ENCODE results near the gene C3orf18. TPM values are rescaled to one million over a fixed set of nuclear protein-coding genes. Genes with fewer than 3 reads are reported as not detected.
"Not testable (repeated sequence)": the region's sequence is repeated elsewhere in the genome, so short reads cannot be mapped to it uniquely, and the experiment has no call there.

C3orf18 gene
- polyA plus RNA-seq, 3 donors: 5.5 to 8.2 (median 6.9) TPM

DNA sequence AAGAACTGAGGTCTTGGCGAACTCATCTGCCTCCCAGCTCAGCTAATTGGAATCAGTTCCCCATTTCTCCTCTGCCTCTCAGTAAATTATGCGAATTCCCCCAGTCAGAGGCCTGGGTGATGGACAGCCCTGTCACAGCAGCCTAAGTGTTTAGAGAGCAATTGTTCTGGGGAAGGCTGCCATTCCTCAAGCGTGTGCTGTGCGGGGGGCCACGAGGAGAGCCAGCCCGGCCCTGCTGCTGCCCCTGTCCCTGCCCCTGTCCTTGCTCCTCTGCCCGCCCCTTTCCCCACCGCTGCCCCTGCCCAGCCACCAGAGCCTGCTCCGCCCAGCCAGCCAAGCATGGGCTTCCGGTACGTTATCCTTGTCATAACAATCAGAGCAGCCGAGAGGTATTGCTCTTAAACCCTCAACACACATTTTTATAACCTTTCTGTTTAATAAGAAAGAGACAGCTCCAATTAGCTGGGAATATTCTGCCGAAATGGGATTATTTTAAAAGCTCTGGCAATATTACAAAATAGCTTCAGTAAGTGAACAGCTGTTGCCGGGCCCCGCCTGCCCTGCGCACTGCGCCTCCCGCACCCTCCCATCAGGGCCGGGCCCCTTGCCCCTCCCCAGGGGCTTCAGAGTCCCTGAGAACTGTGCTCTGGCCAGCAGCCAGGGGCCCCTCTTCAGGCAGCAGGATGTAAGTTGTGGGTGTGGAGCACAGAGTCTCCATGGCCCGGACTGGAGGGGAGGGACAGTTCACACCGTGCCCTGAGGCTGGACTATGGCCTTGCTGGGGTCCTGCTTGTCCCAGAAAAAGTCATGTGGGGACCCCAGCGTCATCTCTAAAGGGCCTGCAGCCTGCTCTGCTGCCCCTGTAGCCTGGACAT, 51.7 kb downstream of the C3orf18 start:
- WGBS, 3 donors: 10 to 50% (median 10%) methylated on average over 22 of the region's 22 CpGs
- no peak overlapping the region for H3K27ac ChIP-seq (ENCODE audit: low read depth, low read length)

DNA sequence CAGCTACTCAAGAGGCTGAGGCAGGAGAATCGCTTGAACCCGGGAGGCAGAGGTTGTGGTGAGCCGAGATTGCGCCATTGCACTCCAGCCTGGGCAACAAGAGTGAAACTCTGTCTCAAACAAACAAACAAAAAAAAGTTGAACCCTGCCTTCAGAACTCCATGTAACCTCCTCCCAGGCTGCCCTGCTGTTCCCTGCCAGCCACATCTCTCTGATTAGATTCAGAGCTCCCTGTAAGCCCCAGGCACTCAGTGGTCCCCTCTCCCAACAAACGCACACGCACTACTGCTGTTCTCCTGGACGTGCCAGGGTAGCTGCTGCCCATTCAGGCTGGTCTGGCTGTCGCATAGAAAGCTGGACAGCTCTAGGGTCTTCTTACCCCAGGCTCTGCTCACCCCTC, 54.6 kb downstream of the C3orf18 start:
- WGBS, 3 donors: 82 to 86% (median 83%) methylated on average over 8 of the region's 8 CpGs
- not testable (repeated sequence) for H3K27ac ChIP-seq (ENCODE audit: low read depth, low read length)

DNA sequence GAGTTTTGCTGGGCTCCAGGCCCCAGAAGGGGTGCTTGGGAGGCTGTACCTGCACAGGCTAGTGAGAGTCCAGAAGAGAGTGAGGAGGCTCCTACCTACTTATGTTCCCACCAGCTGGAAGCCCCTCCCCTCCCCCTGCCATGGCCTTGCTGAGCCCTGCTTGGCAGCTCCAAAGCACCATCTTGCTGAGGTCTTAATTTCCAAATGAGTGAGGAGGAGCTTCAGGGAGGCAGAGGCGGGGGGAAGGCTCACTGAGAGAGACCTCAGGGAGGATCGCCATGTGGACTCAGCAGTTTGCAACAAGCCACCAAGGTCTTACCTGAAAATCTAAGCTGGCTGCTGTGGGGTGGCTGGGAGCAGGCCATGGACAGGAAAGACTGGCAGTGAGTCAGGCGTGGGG, 55.4 kb downstream of the C3orf18 start:
- 86 to 92% (median 89%) methylated on average over 3 of the region's 3 CpGs for WGBS, 3 donors

DNA sequence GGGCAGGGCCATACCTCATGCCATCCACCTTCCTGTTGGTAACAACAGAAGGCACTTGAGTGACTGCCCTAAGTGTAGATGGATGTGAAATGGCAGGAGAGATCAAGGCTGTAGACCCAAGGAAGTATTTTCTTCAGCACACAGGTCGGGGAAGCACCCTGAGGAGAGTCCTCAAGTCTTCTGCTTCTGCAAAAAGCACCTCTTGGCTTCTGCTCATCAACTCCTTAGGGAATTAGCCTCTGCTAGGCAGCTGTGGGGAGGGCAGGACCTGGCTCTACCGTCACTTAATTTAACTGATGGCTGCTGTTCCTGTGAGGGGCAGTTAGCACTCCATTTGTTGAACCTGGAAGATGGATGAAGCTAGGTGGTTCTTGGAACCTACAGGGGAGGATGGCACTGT, 57.2 kb downstream of the C3orf18 start:
- 72 to 84% (median 76%) methylated on average over 2 of the region's 2 CpGs for WGBS, 3 donors
- no peak overlapping the region for H3K27ac ChIP-seq (ENCODE audit: low read depth, low read length)

More for the DNA sequence above, 55.4 kb downstream of the C3orf18 start:
- H3K27ac ChIP-seq (ENCODE audit: low read depth, low read length): no peak overlapping the region

DNA sequence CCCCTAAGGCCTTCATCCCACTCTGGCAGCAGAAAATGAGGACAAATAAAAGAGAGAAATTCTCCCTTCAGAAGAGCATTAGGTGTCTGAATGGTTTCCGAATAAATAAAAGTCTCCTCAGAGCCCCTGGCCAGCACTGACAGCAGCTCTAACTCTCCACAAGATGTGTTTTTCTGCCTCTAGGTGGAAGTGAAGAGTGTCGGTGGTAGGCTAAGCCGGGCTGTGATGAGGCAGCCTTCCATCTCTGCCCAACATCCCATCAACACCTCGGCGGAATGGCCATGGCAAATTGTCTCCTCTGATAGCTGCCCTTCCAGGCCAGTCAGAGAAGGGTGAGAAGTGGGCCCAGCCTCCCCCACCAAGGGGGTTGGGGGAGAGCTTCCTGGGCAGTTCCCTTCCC, 57.8 kb downstream of the C3orf18 start:
- H3K27ac ChIP-seq (ENCODE audit: low read depth, low read length): no peak overlapping the region
- 76 to 82% (median 76%) methylated on average over 5 of the region's 5 CpGs for WGBS, 3 donors

DNA sequence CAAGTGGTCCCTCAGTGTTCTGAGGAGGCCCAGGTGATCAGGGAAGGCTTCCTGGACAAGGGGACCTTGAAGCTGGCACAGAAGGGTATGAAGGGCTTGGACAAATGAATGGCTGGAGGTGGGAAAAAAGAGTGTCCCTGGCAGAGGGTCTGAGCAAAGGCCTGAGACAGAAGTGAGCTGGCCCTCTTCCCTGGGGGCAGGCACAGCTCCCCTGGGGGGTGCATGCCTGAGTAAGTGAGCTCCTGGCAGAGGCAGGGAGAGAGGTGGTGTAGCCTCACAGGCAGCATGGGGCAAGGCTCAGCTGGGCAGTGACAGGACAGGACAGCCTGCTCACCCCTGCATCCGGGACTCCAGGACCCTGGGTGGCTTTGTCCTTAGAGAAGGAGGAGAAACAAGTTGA, 58.7 kb downstream of the C3orf18 start:
- no peak overlapping the region for H3K27ac ChIP-seq (ENCODE audit: low read depth, low read length)
- 58 to 87% (median 73%) methylated on average over 1 of the region's 1 CpG for WGBS, 3 donors

Other genes with a start within 250 kb of the C3orf18 start
- 100 to 1,000 TPM in 1 of 3 donors, 10 to 100 TPM in 2; 29.0 to 140 (median 80.3) TPM for gene HYAL2, start 245.0 kb downstream of the C3orf18 start, polyA plus RNA-seq
- gene TUSC2, start 239.5 kb downstream of the C3orf18 start, polyA plus RNA-seq: 10 to 100 TPM; 26.3 to 56.5 (median 31.2) TPM
- gene RASSF1, start 226.9 kb downstream of the C3orf18 start, polyA plus RNA-seq: 10 to 100 TPM; 39.4 to 44.6 (median 43.7) TPM
- gene ZMYND10, start 222.0 kb downstream of the C3orf18 start, polyA plus RNA-seq: 1 to 10 TPM in 1 of 3 donors, under 1 TPM in 1, not detected in 1; 0.28 to 1.1 TPM
- gene NPRL2, start 217.0 kb downstream of the C3orf18 start, polyA plus RNA-seq: 10 to 100 TPM; 13.1 to 23.9 (median 14.5) TPM
- 10 to 100 TPM; 13.2 to 25.3 (median 19.7) TPM for gene CYB561D2, start 216.9 kb downstream of the C3orf18 start, polyA plus RNA-seq
- 10 to 100 TPM; 13.5 to 39.1 (median 23.4) TPM for gene TMEM115, start 208.2 kb downstream of the C3orf18 start, polyA plus RNA-seq
- 1 to 10 TPM in 1 of 3 donors, under 1 TPM in 2; 0.56 to 1.7 (median 0.68) TPM for gene CACNA2D2, start 64.1 kb downstream of the C3orf18 start, polyA plus RNA-seq
- 10 to 100 TPM; 12.2 to 20.8 (median 12.6) TPM for gene HEMK1, start 1.8 kb upstream of the C3orf18 start, polyA plus RNA-seq
- gene CISH, start 44.0 kb upstream of the C3orf18 start, polyA plus RNA-seq: 10 to 100 TPM; 12.9 to 36.2 (median 16.2) TPM
- 10 to 100 TPM; 25.6 to 31.9 (median 30.6) TPM for gene MAPKAPK3, start 49.4 kb upstream of the C3orf18 start, polyA plus RNA-seq
- gene DOCK3, start 107.2 kb upstream of the C3orf18 start, polyA plus RNA-seq: under 1 TPM; 0.09 to 0.14 (median 0.11) TPM